ENCODE data around the gene LSAMP.
"Not testable (repeated sequence)": the region's sequence is repeated elsewhere in the genome, so short reads cannot be mapped to it uniquely, and the experiment has no call there.

The LSAMP gene

GRCh38 chr3:116226266-116226665, 219.0 kb downstream of the LSAMP start:
- no peaks in the 10 kb centered on the region for H4K20me1 ChIP-seq (ENCODE audit: insufficient read depth, low read length)
- H3K4me1 ChIP-seq (ENCODE audit: insufficient read depth, low read length): no peaks in the 10 kb centered on the region
- H3K36me3 ChIP-seq (ENCODE audit: insufficient read depth, low read length): no peaks in the 10 kb centered on the region
- H3K9me3 ChIP-seq (ENCODE audit: insufficient read depth, low read length, severe bottlenecking): no peaks in the 10 kb centered on the region
- no peak overlapping the region for H3K27ac ChIP-seq (ENCODE audit: low read length)
- no peak overlapping the region for H3K4me3 ChIP-seq (ENCODE audit: low read depth in 1 of 2, low read length in 2 of 2)
- ATAC-seq (ENCODE audit: insufficient read depth, low read depth): no peak
- no peaks in the 10 kb centered on the region for H3K79me2 ChIP-seq (ENCODE audit: insufficient read depth, low read length)
- DNase-seq: no peak
- no peaks in the 10 kb centered on the region for H3K27me3 ChIP-seq (ENCODE audit: insufficient read depth, low read length, poor library complexity)
- H3K9ac ChIP-seq (ENCODE audit: low read depth, low read length): no peak overlapping the region
- H2AFZ ChIP-seq (ENCODE audit: low read depth, low read length): no peak overlapping the region
- no peak overlapping the region for H3K4me2 ChIP-seq (ENCODE audit: insufficient read depth, low read length)
- TF ChIP-seq EZH2 (IDR thresholded peaks at IDR 0.05; ENCODE audit: borderline replicate concordance, low read depth, low read length, severe bottlenecking): no peak
- TF ChIP-seq CTCF (IDR thresholded peaks at IDR 0.05; ENCODE audit: borderline replicate concordance, extremely low read depth, low read length, poor library complexity, severe bottlenecking): no peak

- no peak for ATAC-seq (ENCODE audit: insufficient read depth, low read depth)
- no peak overlapping the region for H3K27ac ChIP-seq (ENCODE audit: low read length)
- no peaks in the 10 kb centered on the region for H4K20me1 ChIP-seq (ENCODE audit: insufficient read depth, low read length)
- no peak overlapping the region for H2AFZ ChIP-seq (ENCODE audit: low read depth, low read length)
- H3K36me3 ChIP-seq (ENCODE audit: insufficient read depth, low read length): no peaks in the 10 kb centered on the region
- H3K4me1 ChIP-seq (ENCODE audit: insufficient read depth, low read length): no peaks in the 10 kb centered on the region
- no peak overlapping the region for H3K9ac ChIP-seq (ENCODE audit: low read depth, low read length)
- H3K4me3 ChIP-seq (ENCODE audit: low read depth in 1 of 2, low read length in 2 of 2): no peak overlapping the region
- no peaks in the 10 kb centered on the region for H3K79me2 ChIP-seq (ENCODE audit: insufficient read depth, low read length)
- no peak for DNase-seq
- no peak for TF ChIP-seq CTCF (IDR thresholded peaks at IDR 0.05; ENCODE audit: borderline replicate concordance, extremely low read depth, low read length, poor library complexity, severe bottlenecking)
- no peak for TF ChIP-seq EZH2 (IDR thresholded peaks at IDR 0.05; ENCODE audit: borderline replicate concordance, low read depth, low read length, severe bottlenecking)
- H3K27me3 ChIP-seq (ENCODE audit: insufficient read depth, low read length, poor library complexity): no peaks in the 10 kb centered on the region
- H3K9me3 ChIP-seq (ENCODE audit: insufficient read depth, low read length, severe bottlenecking): no peaks in the 10 kb centered on the region
- H3K4me2 ChIP-seq (ENCODE audit: insufficient read depth, low read length): no peak overlapping the region
Measured at GRCh38 chr3:116216761-116217160, 228.5 kb downstream of the LSAMP start.

GRCh38 chr3:116211901-116212300, 233.4 kb downstream of the LSAMP start:
- Histone ChIP-seq H3K36me3 (ENCODE audit: insufficient read depth, low read length) (no peaks in the 10 kb centered on the region), H3K79me2 (ENCODE audit: insufficient read depth, low read length) (no peaks in the 10 kb centered on the region), H3K9ac (ENCODE audit: low read depth, low read length) (no peak overlapping the region), H4K20me1 (ENCODE audit: insufficient read depth, low read length) (no peaks in the 10 kb centered on the region), H3K4me2 (ENCODE audit: insufficient read depth, low read length) (no peak overlapping the region), H3K4me3 (ENCODE audit: low read depth in 1 of 2, low read length in 2 of 2) (no peak overlapping the region), H2AFZ (ENCODE audit: low read depth, low read length) (no peak overlapping the region), H3K4me1 (ENCODE audit: insufficient read depth, low read length) (no peaks in the 10 kb centered on the region), H3K27me3 (ENCODE audit: insufficient read depth, low read length, poor library complexity) (no peaks in the 10 kb centered on the region), H3K27ac (ENCODE audit: low read length) (no peak overlapping the region), H3K9me3 (ENCODE audit: insufficient read depth, low read length, severe bottlenecking) (peaks cover 4% of the 10 kb centered on the region)
- ATAC-seq (ENCODE audit: insufficient read depth, low read depth) (no peak), DNase-seq (no peak)
- TF ChIP-seq CTCF (IDR thresholded peaks at IDR 0.05; ENCODE audit: borderline replicate concordance, extremely low read depth, low read length, poor library complexity, severe bottlenecking): no peak

- not testable (repeated sequence) for H4K20me1 ChIP-seq (ENCODE audit: insufficient read depth, low read length); H3K27ac ChIP-seq (ENCODE audit: low read length); H3K9me3 ChIP-seq (ENCODE audit: insufficient read depth, low read length, severe bottlenecking); H2AFZ ChIP-seq (ENCODE audit: low read depth, low read length); H3K9ac ChIP-seq (ENCODE audit: low read depth, low read length); ATAC-seq (ENCODE audit: insufficient read depth, low read depth); H3K4me1 ChIP-seq (ENCODE audit: insufficient read depth, low read length); H3K36me3 ChIP-seq (ENCODE audit: insufficient read depth, low read length); H3K27me3 ChIP-seq (ENCODE audit: insufficient read depth, low read length, poor library complexity); H3K79me2 ChIP-seq (ENCODE audit: insufficient read depth, low read length); H3K4me2 ChIP-seq (ENCODE audit: insufficient read depth, low read length); DNase-seq; H3K4me3 ChIP-seq (ENCODE audit: low read depth in 1 of 2, low read length in 2 of 2)
Measured at GRCh38 chr3:116208830-116209229, 236.5 kb downstream of the LSAMP start.

All from DND-41 (cell line).